HFFc6 (cell line): ENCODE results near the gene GPC5. TPM values are rescaled to one million over a fixed set of nuclear protein-coding genes. Genes with fewer than 3 reads are reported as not detected.
"Not testable (repeated sequence)": the region's sequence is repeated elsewhere in the genome, so short reads cannot be mapped to it uniquely, and the experiment has no call there.

ENCODE experiments used
- DNase-seq: peaks from one replicate; pipeline ENCODE4 v3.0.0-alpha.2; 2018
- H3K27ac Mint-ChIP-seq: 2 replicates; pipeline ENCODE4 v1.8.0; 2020; ENCODE audit warnings: mild to moderate bottlenecking, mixed read lengths
- H3K27me3 Mint-ChIP-seq: 2 replicates; pipeline ENCODE4 v1.8.0; 2021; ENCODE audit warnings: mild to moderate bottlenecking, moderate library complexity, mixed read lengths; ENCODE audit not compliant: insufficient read depth
- H3K36me3 Mint-ChIP-seq: 2 replicates; pipeline ENCODE4 v1.8.0; 2021; ENCODE audit warnings: low read depth, mixed read lengths
- H3K4me1 Mint-ChIP-seq: 2 replicates; pipeline ENCODE4 v1.8.0; 2020; ENCODE audit warnings: low read depth, mixed read lengths
- H3K4me3 Mint-ChIP-seq: 2 replicates; pipeline ENCODE4 v1.8.0; 2020; ENCODE audit warnings: mild to moderate bottlenecking, moderate library complexity, mixed read lengths
- H3K9me3 Mint-ChIP-seq: 2 replicates; pipeline ENCODE4 v1.8.0; 2020; ENCODE audit warnings: mild to moderate bottlenecking, mixed read lengths
- CTCF ChIP-seq: fragments of 200-600 bp; sonication (generic); IDR thresholded peaks from 2 replicates; pipeline ENCODE4 v1.5.0; 2021; ENCODE audit warnings: antibody characterized with exemption, mild to moderate bottlenecking
- total RNA-seq, 6 experiments: library from RNA; stranded (reverse); fragmentation: NEBNext Ultra II Directional; extraction: Animal tissue kit (Norgen Biotek cat#: 25700); gene quantifications; 2 replicates in 1 of 6; 3 replicates in 5 of 6; pipeline ENCODE4 v1.2.3, GENCODE V29; 2021

Gene GPC5
- total RNA-seq, 6 experiments from 2014 or later: 0.06 TPM; not detected in 5

GRCh38 chr13:91891141-91891540 is 492.7 kb downstream of the GPC5 start:
- no peak for TF ChIP-seq CTCF
- DNase-seq: no peak
- Mint-ChIP-seq H3K4me3 (no peak overlapping the region), H3K9me3 (peaks cover 51% of the 10 kb centered on the region), H3K27me3 (no peaks in the 10 kb centered on the region), H3K27ac (no peak overlapping the region), H3K36me3 (peaks cover 4% of the 10 kb centered on the region; the same call in 1 of the 2 replicates), H3K4me1 (no peaks in the 10 kb centered on the region)

GRCh38 chr13:91893040-91893439 is 494.6 kb downstream of the GPC5 start:
- peaks cover 4% of the 10 kb centered on the region for H3K36me3 Mint-ChIP-seq
- no peaks in the 10 kb centered on the region for H3K4me1 Mint-ChIP-seq
- no peak for TF ChIP-seq CTCF
- no peak overlapping the region for H3K27ac Mint-ChIP-seq
- no peak for DNase-seq
- H3K9me3 Mint-ChIP-seq: peaks cover 48% of the 10 kb centered on the region
- H3K27me3 Mint-ChIP-seq: no peaks in the 10 kb centered on the region
- H3K4me3 Mint-ChIP-seq: no peak overlapping the region

DNA sequence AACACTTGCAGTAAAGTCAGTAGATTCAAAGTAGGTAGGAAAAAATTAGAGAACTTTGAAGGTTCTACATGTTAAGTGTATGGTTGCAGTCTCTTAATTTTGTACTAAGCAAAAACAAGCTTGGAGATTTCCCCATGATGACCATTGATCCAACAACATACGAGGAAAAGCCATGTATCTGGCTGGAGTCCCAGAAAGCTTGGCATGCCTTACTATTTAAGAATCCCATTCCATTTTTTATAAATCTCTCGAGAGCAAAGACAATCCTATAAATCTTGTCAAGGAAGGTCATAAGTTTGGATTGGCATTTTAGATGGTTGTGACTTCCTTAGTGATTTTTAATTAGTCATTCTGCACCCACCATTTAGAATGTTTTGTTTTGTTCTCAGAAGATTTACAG is 495.9 kb downstream of the GPC5 start:
- Mint-ChIP-seq H3K27ac (no peak overlapping the region), H3K36me3 (no peaks in the 10 kb centered on the region; the same call in 1 of the 2 replicates), H3K4me1 (no peaks in the 10 kb centered on the region), H3K9me3 (peaks cover 41% of the 10 kb centered on the region), H3K27me3 (no peaks in the 10 kb centered on the region), H3K4me3 (no peak overlapping the region)
- DNase-seq: no peak
- TF ChIP-seq CTCF: no peak

DNA sequence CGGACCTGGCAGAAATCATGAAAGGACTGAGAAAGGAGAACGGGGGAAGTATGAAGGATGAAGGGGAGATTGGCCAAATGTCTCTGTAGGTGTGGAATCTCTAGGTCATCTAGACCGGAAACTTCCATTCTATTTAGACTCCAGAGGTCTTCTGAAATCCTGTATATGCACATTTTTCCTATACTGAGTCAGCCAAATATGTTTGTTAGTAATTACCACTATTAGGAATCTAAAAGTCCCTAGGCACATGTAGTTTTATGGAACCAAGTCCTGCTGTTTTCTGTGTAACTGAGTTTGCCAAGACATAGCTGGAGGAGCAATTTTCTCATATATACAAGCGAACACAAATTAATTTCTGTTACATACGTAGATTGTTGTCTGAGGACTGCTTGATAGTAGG is 498.1 kb downstream of the GPC5 start:
- H3K27me3 Mint-ChIP-seq: no peaks in the 10 kb centered on the region
- H3K4me1 Mint-ChIP-seq: no peaks in the 10 kb centered on the region
- peaks cover 44% of the 10 kb centered on the region for H3K9me3 Mint-ChIP-seq
- no peak overlapping the region for H3K4me3 Mint-ChIP-seq
- no peak for TF ChIP-seq CTCF
- no peaks in the 10 kb centered on the region; the same call in 1 of the 2 replicates for H3K36me3 Mint-ChIP-seq
- no peak overlapping the region for H3K27ac Mint-ChIP-seq
- no peak for DNase-seq

- H3K9me3 Mint-ChIP-seq: peaks cover 50% of the 10 kb centered on the region
- H3K27ac Mint-ChIP-seq, H3K4me1 Mint-ChIP-seq, H3K36me3 Mint-ChIP-seq, H3K27me3 Mint-ChIP-seq, DNase-seq, H3K4me3 Mint-ChIP-seq: not testable (repeated sequence)
Measured at GRCh38 chr13:91898986-91899385, 500.6 kb downstream of the GPC5 start.

DNA sequence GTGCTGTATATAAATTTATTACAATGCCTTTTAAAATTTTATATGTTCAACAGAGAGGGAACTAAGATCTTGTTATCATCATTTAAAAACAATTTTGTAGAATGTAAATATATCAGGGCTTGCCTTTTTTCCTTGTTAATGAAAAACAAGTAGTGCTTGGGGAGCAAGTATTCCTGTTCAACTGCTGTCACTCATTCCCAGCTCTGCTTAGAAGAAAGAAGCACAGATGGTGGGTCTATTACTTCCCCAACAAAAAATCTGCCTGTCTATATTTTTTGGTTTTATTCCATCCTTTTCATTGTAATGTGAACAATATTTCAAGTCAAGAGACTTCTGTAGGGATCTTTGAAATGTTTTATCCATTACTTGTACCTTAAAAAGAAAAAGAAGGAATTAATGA is 503.9 kb downstream of the GPC5 start:
- Mint-ChIP-seq H3K27me3 (no peaks in the 10 kb centered on the region), H3K27ac (no peak overlapping the region), H3K9me3 (peaks cover 40% of the 10 kb centered on the region), H3K4me1 (no peaks in the 10 kb centered on the region), H3K4me3 (no peak overlapping the region), H3K36me3 (no peaks in the 10 kb centered on the region)
- DNase-seq: no peak
- no peak for TF ChIP-seq CTCF
